Spleen (tissue), 11 donors: ENCODE results near the gene MARCHF4. TPM values are rescaled to one million over a fixed set of nuclear protein-coding genes. Genes with fewer than 3 reads are reported as not detected.

Source experiments
- DNase-seq: peaks from one replicate; pipeline ENCODE4 v3.0.0-alpha.2; 2020
- H3K27ac ChIP-seq, 8 donors: fragments of 200-600 bp; sonication (generic) in 7 of 8; 1 replicate in 4 of 8; 2 replicates in 4 of 8; pipeline versions ENCODE4 v1.5.0 to v1.8.0; 2016 to 2021; ENCODE audit warnings: inconsistent platforms in 4 of 8, mild to moderate bottlenecking in 4 of 8, moderate library complexity in 1 of 8
- H3K27me3 ChIP-seq, 7 donors: fragments of 200-600 bp; sonication (generic) in 6 of 7; replicated peaks in 1 of 7; 1 replicate in 4 of 7; 2 replicates in 3 of 7; pipeline versions ENCODE4 v1.5.0 to v1.8.0; 2016 to 2021; ENCODE audit warnings: inconsistent platforms in 3 of 7, mild to moderate bottlenecking in 1 of 7
- H3K36me3 ChIP-seq, 6 donors: fragments of 200-600 bp; sonication (generic) in 5 of 6; 1 replicate in 4 of 6; 2 replicates in 2 of 6; pipeline versions ENCODE4 v1.5.0 to v1.8.0; 2016 to 2021; ENCODE audit warnings: inconsistent platforms in 2 of 6
- H3K4me1 ChIP-seq, 6 donors: fragments of 200-600 bp; sonication (generic) in 5 of 6; 1 replicate in 3 of 6; 2 replicates in 3 of 6; pipeline versions ENCODE4 v1.5.0 to v1.8.0; 2016 to 2021; ENCODE audit warnings: inconsistent platforms in 3 of 6
- H3K4me3 ChIP-seq, 8 donors: fragments of 200-600 bp; sonication (generic) in 7 of 8; 1 replicate in 4 of 8; 2 replicates in 4 of 8; pipeline versions ENCODE4 v1.5.0 to v1.8.0; 2016 to 2021; ENCODE audit warnings: inconsistent platforms in 4 of 8, mild to moderate bottlenecking in 4 of 8, moderate library complexity in 2 of 8
- H3K9me3 ChIP-seq, 8 donors: fragments of 200-600 bp; sonication (generic) in 7 of 8; 1 replicate in 4 of 8; 2 replicates in 4 of 8; pipeline versions ENCODE4 v1.5.0 to v1.8.0; 2016 to 2021; ENCODE audit warnings: inconsistent platforms in 4 of 8
- CTCF ChIP-seq, 11 experiments: fragments of 200-600 bp in 7 of 11; fragments of 450-650 bp in 4 of 11; sonication (generic) in 4 of 11; IDR thresholded peaks in 8 of 11; conservative IDR thresholded peaks in 3 of 11; 1 replicate in 7 of 11; 2 replicates in 4 of 11; pipeline versions ENCODE4 v1.4.0 to v1.8.0; 2016 to 2021; ENCODE audit warnings: antibody characterized with exemption in 11 of 11, inconsistent platforms in 4 of 11, mild to moderate bottlenecking in 1 of 11
- POLR2A ChIP-seq, 3 donors: fragments of 450-650 bp; IDR thresholded peaks; one replicate each; pipeline ENCODE4 v1.5.1; 2017; ENCODE audit warnings: antibody characterized with exemption in 3 of 3, mild to moderate bottlenecking in 1 of 3
- POLR2AphosphoS5 ChIP-seq, 3 donors: sonication (generic); formaldehyde crosslinking; IDR thresholded peaks; one replicate each; pipeline ENCODE4 v1.5.1; 2017; ENCODE audit warnings: antibody characterized with exemption in 3 of 3
- WGBS, 5 donors: extraction: QIAGEN DNeasy Blood & Tissue Kit in 3 of 5; methylation state at CpG; one replicate each; pipeline versions ENCODE4 v1.1.5 to v1.1.7; 2013 to 2018; 5-methylcytosine and 5-hydroxymethylcytosine counted together
- intact Hi-C: fragments of 100-400 bp; cut with DNase I; formaldehyde crosslinking; loops from one replicate; pipeline ENCODE4 v1.15.0; 2023; ENCODE audit warnings: low total_unique reads
- polyA plus RNA-seq, 3 donors: library from polyadenylated mRNA; stranded (reverse); fragments of 200-250 nt; gene quantifications; one replicate each; pipeline ENCODE4 v1.2.1, GENCODE V29; 2013
- total RNA-seq, 7 donors: library from RNA; depleted of rRNA in 3 of 7; stranded (reverse); fragments of >200 nt in 3 of 7; fragmentation: NEBNext Ultra II Directional in 4 of 7; extraction: Animal tissue kit (Norgen Biotek cat#: 25700) in 4 of 7; gene quantifications; one replicate each; pipeline versions ENCODE4 v1.1.0 to v1.2.1, GENCODE V29; 2016 to 2021
- donor health status: healthy with polysubstance abuse.
- donor health status: DM: no; HTN: no; CAD: no; lungs with moderate emphysema.
- donor health status: DM: no; HTN: no; CAD: no.
- donor health status: Bipolar disorder and iron deficiency.
- donor health status: healthy.
- donor health status: DM: no; HTN: no; CAD: no.
- donor health status: DM: yes; HTN: yes; CAD: no.

Gene MARCHF4
- total and polyA plus RNA-seq, 10 donors = not detected

- peak overlapping the region; percentile 14 to 83 (median 62) for H3K27ac ChIP-seq
- H3K36me3 ChIP-seq = no peaks in the 10 kb centered on the region
- H3K4me1 ChIP-seq = peaks cover 0 to 55% (median 4%) of the 10 kb centered on the region in 6 donors
- no peak overlapping the region for H3K4me3 ChIP-seq
- intact Hi-C loops = no loop called here
- no peak for TF ChIP-seq POLR2AphosphoS5 (IDR thresholded peaks at IDR 0.05)
- no peak for TF ChIP-seq POLR2A (IDR thresholded peaks at IDR 0.05)
- no peak for TF ChIP-seq CTCF (IDR thresholded peaks at IDR 0.05 in 8 of 11, conservative IDR thresholded peaks at IDR 0.05 in 3 of 11)
- H3K27me3 ChIP-seq = no peaks in the 10 kb centered on the region
- no peaks in the 10 kb centered on the region for H3K9me3 ChIP-seq
- DNase-seq = no peak
- 33 to 42% (median 36%) methylated on average over 5 of the region's 5 CpGs for WGBS, 5 donors
These were observed 19.5 kb downstream of the MARCHF4 start for GRCh38 chr2:216352653-216353270.

DNA sequence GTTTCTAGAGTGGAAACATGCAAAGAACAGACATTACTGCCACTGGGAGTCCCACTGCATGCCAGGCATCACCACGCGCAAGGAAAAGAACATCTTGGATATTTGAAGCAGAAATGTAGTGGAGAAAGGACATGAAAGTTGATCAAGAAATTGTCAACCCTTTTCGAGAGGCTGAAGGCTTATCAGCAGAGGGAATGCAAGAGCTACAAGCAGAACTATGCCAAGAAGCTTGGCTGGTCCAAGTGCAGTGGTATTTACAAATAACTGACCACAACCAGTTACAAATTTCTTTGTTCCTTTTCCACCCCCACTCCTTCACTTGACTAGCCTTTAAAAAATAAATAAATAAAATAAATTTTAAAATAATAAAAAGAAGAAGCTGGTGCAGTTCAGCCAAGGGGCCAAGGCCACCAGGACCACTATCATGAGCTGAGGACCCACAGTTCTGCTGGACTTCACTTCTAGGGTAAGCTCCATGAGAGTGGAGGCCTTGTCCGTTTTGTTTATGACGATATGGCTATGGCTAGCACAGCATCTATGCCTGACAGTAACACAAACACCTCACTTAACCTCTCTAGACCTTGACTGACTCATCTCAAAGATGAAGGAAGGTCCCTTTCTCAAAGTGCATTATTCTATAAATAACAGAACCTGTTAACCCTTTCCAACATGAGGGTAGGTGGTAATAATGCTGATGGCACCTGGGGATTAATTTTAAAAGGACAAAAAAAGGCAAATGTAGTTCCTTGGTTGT is 20.9 kb downstream of the MARCHF4 start:
- DNase-seq = no peak

DNA sequence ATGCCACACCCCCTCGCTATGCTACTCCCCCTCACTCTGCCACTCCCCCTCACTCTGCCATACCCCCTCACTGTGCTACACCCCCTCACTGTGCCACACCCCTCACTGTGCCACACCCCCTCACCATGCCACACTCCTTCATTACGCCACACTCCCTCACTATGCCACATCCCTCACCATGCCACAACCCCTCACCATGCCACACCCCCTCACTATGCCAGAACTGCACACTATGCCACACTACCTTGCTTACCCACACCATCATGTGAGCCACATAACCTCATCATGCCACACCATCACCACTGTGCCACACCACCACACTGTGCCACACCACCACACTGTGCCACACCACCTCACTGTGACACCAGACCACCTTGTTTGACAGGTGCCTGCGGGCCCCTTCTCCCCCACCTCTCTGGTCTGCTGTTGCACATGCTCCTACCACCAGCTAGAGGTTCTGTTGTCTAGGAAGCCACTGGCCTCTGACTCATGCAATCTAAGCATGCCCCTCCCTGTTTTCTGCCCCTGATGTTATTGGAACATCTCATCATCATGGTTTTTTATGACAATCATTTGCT is 22.0 kb downstream of the MARCHF4 start:
- Histone ChIP-seq H3K27ac (peak overlapping the region in 4 of 8 donors; percentile 5 to 83 (median 73)), H3K4me1 (peaks cover 0 to 59% (median 4%) of the 10 kb centered on the region in 6 donors), H3K9me3 (no peaks in the 10 kb centered on the region), H3K36me3 (no peaks in the 10 kb centered on the region), H3K27me3 (no peaks in the 10 kb centered on the region), H3K4me3 (no peak overlapping the region)
- intact Hi-C loops = no loop called here
- TF ChIP-seq CTCF (IDR thresholded peaks at IDR 0.05 in 8 of 11, conservative IDR thresholded peaks at IDR 0.05 in 3 of 11) (no peak), POLR2AphosphoS5 (IDR thresholded peaks at IDR 0.05) (no peak), POLR2A (IDR thresholded peaks at IDR 0.05) (no peak)
- 84 to 87% (median 86%) methylated on average over 3 of the region's 3 CpGs for WGBS, 5 donors
- no peak for DNase-seq

More for the DNA sequence above, 20.9 kb downstream of the MARCHF4 start:
- Histone ChIP-seq H3K27ac (peak overlapping the region in 4 of 8 donors; percentile 59 to 83 (median 73)), H3K4me3 (no peak overlapping the region), H3K36me3 (no peaks in the 10 kb centered on the region), H3K4me1 (peaks cover 0 to 59% (median 4%) of the 10 kb centered on the region in 6 donors), H3K9me3 (no peaks in the 10 kb centered on the region), H3K27me3 (no peaks in the 10 kb centered on the region)
- 81 to 92% (median 90%) methylated on average over 5 of the region's 5 CpGs for whole genome bisulfite sequencing, 5 donors
- TF ChIP-seq POLR2A (IDR thresholded peaks at IDR 0.05) (no peak), CTCF (IDR thresholded peaks at IDR 0.05 in 8 of 11, conservative IDR thresholded peaks at IDR 0.05 in 3 of 11) (no peak), POLR2AphosphoS5 (IDR thresholded peaks at IDR 0.05) (no peak)
- intact Hi-C loops = no loop called here

GRCh38 chr2:216349366-216349765 is 22.9 kb downstream of the MARCHF4 start:
- H3K27me3 ChIP-seq = no peaks in the 10 kb centered on the region
- H3K9me3 ChIP-seq = no peaks in the 10 kb centered on the region
- no peaks in the 10 kb centered on the region for H3K36me3 ChIP-seq
- H3K4me1 ChIP-seq = peaks cover 0 to 59% (median 4%) of the 10 kb centered on the region in 6 donors
- 56 to 75% (median 65%) methylated on average over 3 of the region's 3 CpGs for WGBS, 5 donors
- no peak for DNase-seq
- TF ChIP-seq CTCF (IDR thresholded peaks at IDR 0.05 in 8 of 11, conservative IDR thresholded peaks at IDR 0.05 in 3 of 11) (no peak), POLR2A (IDR thresholded peaks at IDR 0.05) (no peak), POLR2AphosphoS5 (IDR thresholded peaks at IDR 0.05) (no peak)
- H3K27ac ChIP-seq = peak overlapping the region in 3 of 8 donors; percentile 70 to 83 (median 76)
- no peak overlapping the region for H3K4me3 ChIP-seq
- intact Hi-C loops = no loop called here
